Measurements from ENCODE around the gene KIAA0408. TPM values are rescaled to one million over a fixed set of nuclear protein-coding genes. Genes with fewer than 3 reads are reported as not detected.

The KIAA0408 gene
- total RNA-seq, 1 experiment from 2014 or later = 3.1 TPM

DNA sequence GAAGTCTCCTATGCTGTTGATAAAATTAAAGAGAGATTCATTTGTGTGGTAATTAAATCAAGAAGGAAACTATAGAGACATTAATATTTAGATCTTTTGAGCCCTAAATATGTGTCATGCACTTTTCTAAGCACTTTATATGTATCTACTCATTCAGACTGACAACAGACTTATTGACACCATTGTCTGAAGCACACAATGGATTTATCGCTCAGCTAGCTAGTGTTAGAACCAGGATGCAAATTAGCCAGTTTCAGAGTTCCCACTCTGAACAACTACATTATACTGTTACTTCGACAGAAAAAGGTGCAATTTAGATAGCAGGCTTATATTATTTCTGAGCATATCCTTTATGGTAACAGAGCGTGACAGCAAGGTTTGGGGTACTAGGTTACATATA, 27.7 kb upstream of the KIAA0408 start:
- no peak overlapping the region for H2AFZ ChIP-seq (ENCODE audit: low read length)
- H3K18ac ChIP-seq (ENCODE audit: insufficient read length, low read depth, low read length) = no peak overlapping the region
- H2AK5ac ChIP-seq (ENCODE audit: insufficient read length, low read length) = no peak overlapping the region
- no peak overlapping the region for H3K14ac ChIP-seq (ENCODE audit: insufficient read depth, low read length)
- peaks cover 15 to 32% (median 27%) of the 10 kb centered on the region in 3 experiments for H3K36me3 Mint-ChIP-seq (ENCODE audit: insufficient read depth in 1 of 3, low read depth in 3 of 3)
- no peaks in the 10 kb centered on the region for H3K9me3 ChIP-seq (ENCODE audit: control insufficient read depth, low read depth, low read length)
- peaks cover 4 to 7% of the 10 kb centered on the region in 2 experiments; a peak in 3 of 5 replicates for H3K9me3 Mint-ChIP-seq
- no peak overlapping the region for H2BK15ac ChIP-seq (ENCODE audit: low read depth, low read length)
- no peaks in the 10 kb centered on the region for H3K27me3 ChIP-seq (ENCODE audit: insufficient read depth, low read length)
- no peak overlapping the region for H2BK20ac ChIP-seq (ENCODE audit: low read depth, low read length, poor library complexity, severe bottlenecking)
- no peak overlapping the region for H3K9ac ChIP-seq (ENCODE audit: extremely low read depth, insufficient read length, low read length)
- H3K23ac ChIP-seq (ENCODE audit: insufficient read length, low read depth, low read length) = no peak overlapping the region
- H3K79me1 ChIP-seq (ENCODE audit: insufficient read depth, low read depth, low read length, poor library complexity, severe bottlenecking) = no peaks in the 10 kb centered on the region
- H4K20me1 ChIP-seq (ENCODE audit: control insufficient read depth, insufficient read depth, insufficient read length) = no peaks in the 10 kb centered on the region
- H3K23me2 ChIP-seq (ENCODE audit: insufficient read length, low read depth, low read length, poor library complexity, severe bottlenecking) = no peaks in the 10 kb centered on the region
- no peak overlapping the region for H3K27ac ChIP-seq (ENCODE audit: insufficient read length, low read depth, low read length)
- no peak for DNase-seq
- no peak overlapping the region for H3K56ac ChIP-seq (ENCODE audit: insufficient read length, low read depth, low read length)
- H3K27me3 Mint-ChIP-seq (ENCODE audit: low read depth) = no peaks in the 10 kb centered on the region
- no peak overlapping the region for H3K4me2 ChIP-seq (ENCODE audit: insufficient read depth, insufficient read length, low read length)
- no peak overlapping the region for H3K4me3 Mint-ChIP-seq
- WGBS (ENCODE audit: extremely low coverage, insufficient read length, low lambda C conversion rate) = no CpG with 5 or more reads among the region's 3 CpGs
- no peaks in the 10 kb centered on the region for H3K79me2 ChIP-seq (ENCODE audit: insufficient read depth, low read length)
- H4K5ac ChIP-seq (ENCODE audit: insufficient read length, low read depth, low read length) = no peak overlapping the region
- no peak overlapping the region for H4K91ac ChIP-seq (ENCODE audit: insufficient read length, low read depth, low read length)
- TF ChIP-seq, protein P1, sequence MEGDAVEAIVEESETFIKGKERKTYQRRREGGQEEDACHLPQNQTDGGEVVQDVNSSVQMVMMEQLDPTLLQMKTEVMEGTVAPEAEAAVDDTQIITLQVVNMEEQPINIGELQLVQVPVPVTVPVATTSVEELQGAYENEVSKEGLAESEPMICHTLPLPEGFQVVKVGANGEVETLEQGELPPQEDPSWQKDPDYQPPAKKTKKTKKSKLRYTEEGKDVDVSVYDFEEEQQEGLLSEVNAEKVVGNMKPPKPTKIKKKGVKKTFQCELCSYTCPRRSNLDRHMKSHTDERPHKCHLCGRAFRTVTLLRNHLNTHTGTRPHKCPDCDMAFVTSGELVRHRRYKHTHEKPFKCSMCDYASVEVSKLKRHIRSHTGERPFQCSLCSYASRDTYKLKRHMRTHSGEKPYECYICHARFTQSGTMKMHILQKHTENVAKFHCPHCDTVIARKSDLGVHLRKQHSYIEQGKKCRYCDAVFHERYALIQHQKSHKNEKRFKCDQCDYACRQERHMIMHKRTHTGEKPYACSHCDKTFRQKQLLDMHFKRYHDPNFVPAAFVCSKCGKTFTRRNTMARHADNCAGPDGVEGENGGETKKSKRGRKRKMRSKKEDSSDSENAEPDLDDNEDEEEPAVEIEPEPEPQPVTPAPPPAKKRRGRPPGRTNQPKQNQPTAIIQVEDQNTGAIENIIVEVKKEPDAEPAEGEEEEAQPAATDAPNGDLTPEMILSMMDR (conservative IDR thresholded peaks at IDR 0.05) = no peak
- no peak overlapping the region for H3T11ph ChIP-seq (ENCODE audit: low read length)
- H3K4me1 ChIP-seq (ENCODE audit: insufficient read depth, low read length) = peaks cover 5% of the 10 kb centered on the region; the same call in 1 of the 2 replicates
- H2BK5ac ChIP-seq (ENCODE audit: insufficient read length, low read length) = no peak overlapping the region
- H3K27ac Mint-ChIP-seq = no peak overlapping the region
- peaks cover 62 to 63% of the 10 kb centered on the region in 2 experiments for H3K4me1 Mint-ChIP-seq
- no peak overlapping the region for H3K4ac ChIP-seq (ENCODE audit: low read depth, low read length)
- H2BK120ac ChIP-seq (ENCODE audit: low read depth, low read length, poor library complexity, severe bottlenecking) = no peak overlapping the region
- H4K8ac ChIP-seq (replicated peaks; ENCODE audit: insufficient read length, low read depth, low read length) = no peak overlapping the region
- H2BK12ac ChIP-seq (ENCODE audit: insufficient read length, low read depth, low read length) = no peak overlapping the region

Data from H9 (cell line).